Breast epithelium (tissue), 3 donors: ENCODE results near the gene SETDB1.

Experiments
- CTCF ChIP-seq, 3 donors: fragments of 450-650 bp; IDR thresholded peaks; one replicate each; pipeline ENCODE4 v1.5.1; 2016 to 2017; ENCODE audit warnings: antibody characterized with exemption in 3 of 3, mild to moderate bottlenecking in 3 of 3, moderate library complexity in 3 of 3
- POLR2A ChIP-seq: fragments of 450-650 bp; IDR thresholded peaks from one replicate; pipeline ENCODE4 v1.6.1; 2016; ENCODE audit warnings: antibody characterized with exemption, mild to moderate bottlenecking, moderate library complexity
- POLR2AphosphoS5 ChIP-seq, 3 donors: sonication (generic); formaldehyde crosslinking; IDR thresholded peaks; one replicate each; pipeline ENCODE4 v1.6.1; 2017; ENCODE audit warnings: antibody characterized with exemption in 3 of 3

- TF ChIP-seq CTCF (IDR thresholded peaks at IDR 0.05) (no peak), POLR2AphosphoS5 (IDR thresholded peaks at IDR 0.05) (no peak), POLR2A (no peak)
These were observed 69.3 kb downstream of the SETDB1 start for GRCh38 chr1:150995460-150995859.
